Measurements from ENCODE around the gene RPL38. TPM values are rescaled to one million over a fixed set of nuclear protein-coding genes. Genes with fewer than 3 reads are reported as not detected.

Gene RPL38
- total RNA-seq, 1 donor from 2014 or later, result 393 TPM

DNA sequence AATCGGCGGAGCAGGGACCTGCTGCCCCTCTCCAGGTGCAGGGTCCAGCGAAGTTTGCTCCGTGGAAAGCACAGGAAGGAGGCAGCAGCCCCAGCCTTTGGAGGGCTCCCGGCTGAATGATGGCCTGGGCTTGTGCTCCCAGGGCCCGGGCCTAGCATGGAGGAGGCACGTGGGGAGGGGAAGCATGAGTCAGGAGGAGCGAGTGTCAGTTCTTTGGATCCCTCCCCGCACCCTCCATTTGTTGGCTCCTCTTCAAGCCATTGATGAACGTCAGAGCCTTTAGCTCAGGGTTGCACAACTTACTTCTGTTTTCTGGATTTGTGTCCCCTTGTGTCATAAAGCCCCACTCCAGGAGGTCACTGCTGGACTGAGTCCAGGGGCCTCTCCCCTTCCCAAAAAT lies 35.7 kb downstream of the RPL38 start:
- Mint-ChIP-seq H3K4me1 (peaks cover 36% of the 10 kb centered on the region), H3K27ac (no peak overlapping the region), H3K27me3 (ENCODE audit: insufficient read depth, low read depth) (peaks cover 9% of the 10 kb centered on the region), H3K36me3 (no peaks in the 10 kb centered on the region), H3K4me3 (no peak overlapping the region), H3K9me3 (no peaks in the 10 kb centered on the region)
- H3K36me3 ChIP-seq, result no peaks in the 10 kb centered on the region
- H3K27me3 ChIP-seq, result no peaks in the 10 kb centered on the region
- H3K9me3 ChIP-seq (ENCODE audit: low read depth), result no peaks in the 10 kb centered on the region
- peaks cover 17% of the 10 kb centered on the region for H3F3A ChIP-seq (ENCODE audit: low read depth)
- H3K79me2 ChIP-seq (ENCODE audit: low read depth), result no peaks in the 10 kb centered on the region
- DNase-seq (ENCODE audit: low spot score), result no peak
- H2AFZ ChIP-seq (replicated peaks), result no peak overlapping the region
- no peak overlapping the region for H3K4me2 ChIP-seq
- no peak overlapping the region for H3K4me3 ChIP-seq
- H3K27ac ChIP-seq, result no peak overlapping the region
- TF ChIP-seq EZH2phosphoT487 (IDR thresholded peaks at IDR 0.05) (no peak), EZH2 (IDR thresholded peaks at IDR 0.05) (no peak)
- TF ChIP-seq, protein P1, sequence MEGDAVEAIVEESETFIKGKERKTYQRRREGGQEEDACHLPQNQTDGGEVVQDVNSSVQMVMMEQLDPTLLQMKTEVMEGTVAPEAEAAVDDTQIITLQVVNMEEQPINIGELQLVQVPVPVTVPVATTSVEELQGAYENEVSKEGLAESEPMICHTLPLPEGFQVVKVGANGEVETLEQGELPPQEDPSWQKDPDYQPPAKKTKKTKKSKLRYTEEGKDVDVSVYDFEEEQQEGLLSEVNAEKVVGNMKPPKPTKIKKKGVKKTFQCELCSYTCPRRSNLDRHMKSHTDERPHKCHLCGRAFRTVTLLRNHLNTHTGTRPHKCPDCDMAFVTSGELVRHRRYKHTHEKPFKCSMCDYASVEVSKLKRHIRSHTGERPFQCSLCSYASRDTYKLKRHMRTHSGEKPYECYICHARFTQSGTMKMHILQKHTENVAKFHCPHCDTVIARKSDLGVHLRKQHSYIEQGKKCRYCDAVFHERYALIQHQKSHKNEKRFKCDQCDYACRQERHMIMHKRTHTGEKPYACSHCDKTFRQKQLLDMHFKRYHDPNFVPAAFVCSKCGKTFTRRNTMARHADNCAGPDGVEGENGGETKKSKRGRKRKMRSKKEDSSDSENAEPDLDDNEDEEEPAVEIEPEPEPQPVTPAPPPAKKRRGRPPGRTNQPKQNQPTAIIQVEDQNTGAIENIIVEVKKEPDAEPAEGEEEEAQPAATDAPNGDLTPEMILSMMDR (IDR thresholded peaks at IDR 0.05), result no peak
- peaks cover 31% of the 10 kb centered on the region for H3K4me1 ChIP-seq
- no peak overlapping the region for H3K9ac ChIP-seq
- H4K20me1 ChIP-seq (ENCODE audit: low read depth), result no peaks in the 10 kb centered on the region

DNA sequence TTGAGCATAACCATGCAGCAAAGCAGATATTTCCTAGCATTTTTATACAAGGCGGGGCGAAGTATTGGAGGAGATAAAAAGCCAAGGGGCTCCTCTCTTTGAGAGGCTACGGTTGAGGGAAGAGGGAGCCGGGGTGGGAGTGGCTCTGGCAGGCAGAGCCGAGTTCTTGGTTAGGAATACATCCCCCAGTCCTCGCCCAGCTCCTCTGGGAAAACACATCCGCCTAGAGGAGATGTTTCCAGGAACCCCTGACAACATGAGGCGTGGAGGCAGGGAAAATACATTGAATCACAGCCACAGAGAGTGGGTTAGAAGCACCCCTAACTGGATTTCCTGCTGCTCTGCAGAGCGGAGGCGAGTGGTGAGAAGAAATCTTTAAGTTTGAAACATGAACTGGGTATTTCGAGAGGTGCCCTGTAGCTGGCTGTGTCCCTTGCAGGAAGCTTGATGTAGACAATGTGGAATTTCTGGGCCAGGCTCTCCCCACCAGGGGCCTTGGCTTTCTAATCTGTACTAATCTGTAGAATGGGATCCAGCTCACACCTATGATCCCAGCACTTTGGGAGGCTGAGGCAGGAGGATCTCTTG lies 37.2 kb downstream of the RPL38 start:
- Histone ChIP-seq H3F3A (ENCODE audit: low read depth) (peaks cover 27% of the 10 kb centered on the region), H3K9me3 (ENCODE audit: low read depth) (no peaks in the 10 kb centered on the region), H3K4me2 (no peak overlapping the region), H3K4me1 (peaks cover 36% of the 10 kb centered on the region), H3K36me3 (no peaks in the 10 kb centered on the region), H3K9ac (no peak overlapping the region), H3K79me2 (ENCODE audit: low read depth) (no peaks in the 10 kb centered on the region), H2AFZ (replicated peaks) (no peak overlapping the region), H3K4me3 (no peak overlapping the region), H4K20me1 (ENCODE audit: low read depth) (no peaks in the 10 kb centered on the region), H3K27ac (no peak overlapping the region), H3K27me3 (no peaks in the 10 kb centered on the region)
- Mint-ChIP-seq H3K4me1 (peaks cover 38% of the 10 kb centered on the region), H3K27me3 (ENCODE audit: insufficient read depth, low read depth) (peaks cover 9% of the 10 kb centered on the region), H3K4me3 (no peak overlapping the region), H3K36me3 (no peaks in the 10 kb centered on the region), H3K27ac (peak overlapping the region; percentile 95), H3K9me3 (no peaks in the 10 kb centered on the region)
- no peak for DNase-seq (ENCODE audit: low spot score)
- no peak for TF ChIP-seq EZH2 (IDR thresholded peaks at IDR 0.05)
- TF ChIP-seq EZH2phosphoT487 (IDR thresholded peaks at IDR 0.05), result no peak
- TF ChIP-seq, protein P1 (IDR thresholded peaks at IDR 0.05), result no peak

DNA sequence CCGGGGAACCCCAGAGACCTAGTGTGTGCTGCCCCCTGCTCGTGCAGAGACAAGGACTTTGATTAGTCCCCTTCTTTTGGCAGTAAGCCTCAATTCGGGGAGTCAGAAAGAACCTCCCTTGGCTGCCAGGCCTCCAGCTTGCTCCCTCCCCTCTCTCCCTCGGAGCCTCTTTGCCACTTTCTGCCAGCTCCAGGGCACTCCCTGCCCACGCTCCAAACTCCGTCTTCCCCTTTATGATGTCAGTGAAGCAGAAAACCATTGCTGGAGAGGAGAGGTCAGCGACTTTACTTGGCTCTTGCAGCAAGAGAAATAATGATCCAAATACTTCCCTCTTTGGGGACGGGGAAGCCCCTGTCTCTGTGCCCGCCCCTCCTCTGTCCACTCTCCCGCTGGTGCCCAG lies 38.0 kb downstream of the RPL38 start:
- peaks cover 9% of the 10 kb centered on the region for H3K27me3 Mint-ChIP-seq (ENCODE audit: insufficient read depth, low read depth)
- H3K4me3 Mint-ChIP-seq, result no peak overlapping the region
- no peak overlapping the region for H3K9ac ChIP-seq
- no peak overlapping the region for H2AFZ ChIP-seq (replicated peaks)
- H3K27ac Mint-ChIP-seq, result no peak overlapping the region
- peaks cover 37% of the 10 kb centered on the region for H3K4me1 ChIP-seq
- no peak overlapping the region for H3K4me2 ChIP-seq
- no peaks in the 10 kb centered on the region for H3K27me3 ChIP-seq
- H3K36me3 Mint-ChIP-seq, result no peaks in the 10 kb centered on the region
- no peaks in the 10 kb centered on the region for H3K79me2 ChIP-seq (ENCODE audit: low read depth)
- H3K4me1 Mint-ChIP-seq, result peaks cover 40% of the 10 kb centered on the region
- H4K20me1 ChIP-seq (ENCODE audit: low read depth), result no peaks in the 10 kb centered on the region
- H3K36me3 ChIP-seq, result no peaks in the 10 kb centered on the region
- no peak overlapping the region for H3K27ac ChIP-seq
- no peaks in the 10 kb centered on the region for H3K9me3 Mint-ChIP-seq
- TF ChIP-seq EZH2 (IDR thresholded peaks at IDR 0.05), result no peak
- TF ChIP-seq EZH2phosphoT487 (IDR thresholded peaks at IDR 0.05), result no peak
- TF ChIP-seq, protein P1 (IDR thresholded peaks at IDR 0.05), result no peak
- no peak for DNase-seq (ENCODE audit: low spot score)
- no peaks in the 10 kb centered on the region for H3K9me3 ChIP-seq (ENCODE audit: low read depth)
- no peak overlapping the region for H3K4me3 ChIP-seq
- peaks cover 27% of the 10 kb centered on the region for H3F3A ChIP-seq (ENCODE audit: low read depth)
